Gastroesophageal sphincter (tissue), 4 donors: ENCODE measurements around the gene IRF8. TPM values are rescaled to one million over a fixed set of nuclear protein-coding genes. Genes with fewer than 3 reads are reported as not detected.
"Not testable (repeated sequence)": the region's sequence is repeated elsewhere in the genome, so short reads cannot be mapped to it uniquely, and the experiment has no call there.

Experiments used
- ATAC-seq: fragments of 150-250 bp; one replicate; pipeline ENCODE4 v1.9.1; 2016; ENCODE audit warnings: mild to moderate bottlenecking, moderate library complexity
- H3K27ac ChIP-seq, 4 donors: fragments of 200-600 bp; sonication (generic) in 3 of 4; 1 replicate in 3 of 4; 2 replicates in 1 of 4; pipeline ENCODE4 v1.5.1; 2016 to 2019
- H3K27me3 ChIP-seq: fragments of 200-600 bp; sonication (generic); one replicate; pipeline ENCODE4 v1.5.1; 2019
- H3K36me3 ChIP-seq, 2 donors: fragments of 200-600 bp; sonication (generic); one replicate each; pipeline ENCODE4 v1.5.1; 2019; ENCODE audit warnings: control low read depth in 1 of 2
- H3K4me1 ChIP-seq, 3 donors: fragments of 200-600 bp; sonication (generic); 1 replicate in 2 of 3; 2 replicates in 1 of 3; pipeline ENCODE4 v1.5.1; 2016 to 2019; ENCODE audit warnings: control low read depth in 2 of 3
- H3K4me3 ChIP-seq, 2 donors: fragments of 200-600 bp; sonication (generic); one replicate each; pipeline ENCODE4 v1.5.1; 2019; ENCODE audit warnings: mild to moderate bottlenecking in 1 of 2, moderate library complexity in 1 of 2
- H3K9me3 ChIP-seq, 3 donors: fragments of 200-600 bp; sonication (generic); one replicate each; pipeline ENCODE4 v1.5.1; 2017 to 2019; ENCODE audit warnings: control low read depth in 2 of 3
- CTCF ChIP-seq, 4 experiments: fragments of 200-600 bp in 2 of 4; fragments of 450-650 bp in 2 of 4; sonication (generic) in 1 of 4; IDR thresholded peaks; one replicate each; pipeline ENCODE4 v1.5.1; 2017 to 2019; ENCODE audit warnings: antibody characterized with exemption in 4 of 4, mild to moderate bottlenecking in 2 of 4, moderate library complexity in 2 of 4
- EP300 ChIP-seq: sonication (generic); formaldehyde crosslinking; IDR thresholded peaks from one replicate; pipeline ENCODE4 v1.6.1; 2017; ENCODE audit warnings: antibody characterized with exemption, mild to moderate bottlenecking
- POLR2A ChIP-seq, 2 donors: fragments of 450-650 bp; IDR thresholded peaks; one replicate each; pipeline ENCODE4 v1.6.1; 2017; ENCODE audit warnings: antibody characterized with exemption in 2 of 2, mild to moderate bottlenecking in 2 of 2, moderate library complexity in 1 of 2
- POLR2AphosphoS5 ChIP-seq: sonication (generic); formaldehyde crosslinking; IDR thresholded peaks from one replicate; pipeline ENCODE4 v1.6.1; 2017; ENCODE audit warnings: antibody characterized with exemption
- WGBS, 2 donors: methylation state at CpG; one replicate each; pipeline ENCODE4 v1.1.5; 2018; ENCODE audit warnings: low coverage in 1 of 2; 5-methylcytosine and 5-hydroxymethylcytosine counted together
- total RNA-seq, 4 donors: library from RNA; depleted of rRNA; stranded (reverse); fragments of >200 nt; gene quantifications; one replicate each; pipeline ENCODE4 v1.1.0, GENCODE V29; 2016

Gene IRF8
- total RNA-seq, 4 donors from 2014 or later: 2.4 to 13.8 (median 9.0) TPM

GRCh38 chr16:85857406-85857805 is 41.6 kb upstream of the IRF8 start:
- 79% methylated on average over 3 of the region's 7 CpGs; no CpG with 5 or more reads in 1 of the 2 donors for WGBS, 2 donors
- Histone ChIP-seq H3K4me1 (no peaks in the 10 kb centered on the region), H3K9me3 (peaks cover 0 to 5% (median 0%) of the 10 kb centered on the region in 3 donors), H3K27ac (no peak overlapping the region), H3K27me3 (peaks cover 10% of the 10 kb centered on the region), H3K4me3 (no peak overlapping the region), H3K36me3 (no peaks in the 10 kb centered on the region)
- TF ChIP-seq POLR2AphosphoS5 (no peak), POLR2A (IDR thresholded peaks at IDR 0.05) (no peak), CTCF (IDR thresholded peaks at IDR 0.05) (no peak), EP300 (no peak)
- ATAC-seq: no peak

DNA sequence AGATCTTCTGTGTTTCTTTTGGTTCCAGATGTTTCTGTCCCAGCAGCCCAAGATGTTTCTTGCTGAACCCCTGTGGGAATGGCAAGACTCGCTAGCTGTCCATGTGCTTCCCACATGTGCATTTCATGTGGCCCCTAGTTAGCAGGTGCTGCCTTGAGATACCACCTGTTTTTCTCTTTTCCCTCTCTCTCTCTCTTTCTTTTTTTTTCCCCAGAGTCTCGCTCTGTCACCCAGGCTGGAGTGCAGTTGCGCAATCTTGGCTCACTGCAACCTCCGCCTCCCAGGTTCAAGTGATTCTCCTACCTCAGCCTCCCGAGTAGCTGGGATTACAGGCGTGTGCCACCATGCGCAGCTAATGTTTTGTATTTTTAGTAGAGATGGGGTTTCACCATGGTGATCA is 40.4 kb upstream of the IRF8 start:
- not testable (repeated sequence) for ATAC-seq, H3K36me3 ChIP-seq, H3K27me3 ChIP-seq, H3K27ac ChIP-seq, H3K4me1 ChIP-seq, H3K4me3 ChIP-seq, H3K9me3 ChIP-seq
- WGBS, 2 donors: 81 to 100% methylated on average over 1 to 7 of the region's 7 CpGs

DNA sequence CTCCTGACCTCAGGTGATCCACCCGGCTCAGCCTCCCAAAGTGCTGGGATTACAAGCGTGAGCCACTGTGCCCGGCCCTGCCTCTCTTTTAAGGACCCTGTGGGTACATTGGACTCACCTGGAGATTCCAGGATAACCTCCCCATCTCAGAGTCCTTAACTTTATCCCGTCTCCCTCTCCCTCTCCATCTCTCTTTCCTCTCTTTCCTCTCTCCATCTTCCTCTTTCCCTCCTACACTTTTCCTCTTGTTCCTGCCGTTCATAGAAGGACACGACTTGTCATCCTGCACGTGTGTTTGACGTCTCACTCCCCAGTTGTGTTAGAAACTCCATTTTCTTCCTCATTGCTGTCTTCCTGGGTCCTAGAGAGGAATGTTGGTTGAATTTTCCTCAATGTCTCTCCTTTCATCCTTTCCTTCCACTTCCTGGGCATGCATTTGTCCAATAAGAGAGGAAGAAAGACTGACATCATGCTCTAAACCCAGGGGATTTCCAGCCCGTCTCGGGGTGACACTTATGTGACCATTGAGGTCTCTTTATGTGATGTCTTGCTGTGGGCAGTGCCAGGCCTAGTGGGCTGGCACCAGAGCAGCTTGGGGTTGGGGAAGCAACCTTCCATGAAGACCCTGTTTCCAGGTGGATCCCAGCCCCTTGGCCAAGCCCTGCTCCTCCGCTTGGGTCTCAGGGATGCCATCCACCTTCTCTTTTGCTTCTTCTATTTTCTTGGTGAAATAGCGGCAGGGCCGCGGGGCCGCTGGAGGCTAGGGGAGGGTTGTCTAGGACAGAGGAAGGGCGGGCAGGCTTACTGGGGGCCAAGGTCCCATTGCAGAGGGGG is 39.8 kb upstream of the IRF8 start:
- peaks cover 10% of the 10 kb centered on the region for H3K27me3 ChIP-seq
- WGBS, 2 donors: 74% methylated on average over 10 of the region's 16 CpGs; no CpG with 5 or more reads in 1 of the 2 donors
- ATAC-seq: no peak
- H3K4me1 ChIP-seq: no peaks in the 10 kb centered on the region
- H3K36me3 ChIP-seq: no peaks in the 10 kb centered on the region
- no peak for TF ChIP-seq EP300
- no peak for TF ChIP-seq POLR2AphosphoS5
- TF ChIP-seq CTCF (IDR thresholded peaks at IDR 0.05): no peak
- TF ChIP-seq POLR2A (IDR thresholded peaks at IDR 0.05): no peak
- no peak overlapping the region for H3K27ac ChIP-seq
- no peak overlapping the region for H3K4me3 ChIP-seq
- H3K9me3 ChIP-seq: peaks cover 0 to 5% (median 0%) of the 10 kb centered on the region in 3 donors

DNA sequence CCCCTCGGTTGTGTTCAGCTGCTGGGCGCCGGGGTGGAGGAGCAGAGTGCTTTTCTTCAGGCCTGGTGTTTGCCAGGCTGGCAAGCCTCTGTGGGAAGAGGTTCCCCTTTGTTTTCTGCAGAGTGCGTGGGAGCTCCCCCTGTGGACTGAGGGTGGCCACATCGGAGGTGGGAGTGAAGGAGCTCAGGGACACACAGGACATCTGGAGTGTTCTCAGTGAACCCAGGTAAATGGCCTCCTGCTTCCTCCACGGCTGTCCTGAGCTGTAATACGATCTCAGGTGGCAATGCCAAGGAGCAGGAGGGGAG is 39.2 kb upstream of the IRF8 start:
- no peak for ATAC-seq
- Histone ChIP-seq H3K4me1 (no peaks in the 10 kb centered on the region), H3K4me3 (no peak overlapping the region), H3K36me3 (no peaks in the 10 kb centered on the region), H3K27me3 (peaks cover 10% of the 10 kb centered on the region), H3K27ac (no peak overlapping the region), H3K9me3 (peaks cover 0 to 4% (median 0%) of the 10 kb centered on the region in 3 donors)
- no peak for TF ChIP-seq POLR2AphosphoS5
- 53% methylated on average over 3 of the region's 7 CpGs; no CpG with 5 or more reads in 1 of the 2 donors for WGBS, 2 donors

DNA sequence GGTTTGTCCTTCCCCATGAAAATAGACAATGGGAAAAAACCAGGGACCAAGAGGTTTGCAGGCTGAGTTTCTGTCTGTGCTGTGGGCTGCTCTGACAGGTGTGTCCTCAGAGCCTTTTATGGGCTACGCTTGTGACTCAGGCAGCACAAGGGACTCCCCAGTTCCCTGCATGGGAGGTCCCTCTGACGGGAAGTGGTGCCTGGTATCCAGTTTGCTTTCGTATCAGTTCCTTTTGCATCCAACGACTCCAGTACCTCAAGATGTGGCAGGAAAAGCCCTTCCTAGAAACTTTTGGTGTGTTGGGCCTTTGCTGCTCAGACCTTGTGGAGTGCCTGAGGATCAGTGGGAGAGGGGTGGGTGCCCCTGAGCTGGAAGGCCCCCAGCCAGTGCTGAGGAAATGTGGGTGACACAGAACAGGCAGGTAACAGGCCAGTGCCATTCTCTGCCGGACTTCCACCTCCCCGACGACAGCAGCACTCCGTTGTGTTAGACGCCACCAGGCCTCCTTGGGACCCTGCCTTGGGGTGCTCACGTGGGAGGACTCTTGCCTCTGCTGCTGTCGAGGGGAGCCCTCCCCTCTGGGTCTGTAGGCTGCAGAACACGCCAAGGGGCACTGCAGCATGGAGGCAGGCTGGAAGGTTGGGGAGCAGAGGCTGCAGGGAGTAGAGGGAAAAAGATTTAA is 38.4 kb upstream of the IRF8 start:
- peaks cover 10% of the 10 kb centered on the region for H3K27me3 ChIP-seq
- ATAC-seq: no peak
- H3K36me3 ChIP-seq: no peaks in the 10 kb centered on the region
- TF ChIP-seq POLR2A (IDR thresholded peaks at IDR 0.05) (no peak), EP300 (no peak), CTCF (IDR thresholded peaks at IDR 0.05) (no peak), POLR2AphosphoS5 (no peak)
- H3K4me3 ChIP-seq: no peak overlapping the region
- 76 to 90% methylated on average over 2 to 5 of the region's 12 CpGs for WGBS, 2 donors
- H3K9me3 ChIP-seq: no peaks in the 10 kb centered on the region
- no peak overlapping the region for H3K27ac ChIP-seq
- H3K4me1 ChIP-seq: no peaks in the 10 kb centered on the region
